CD8-positive, alpha-beta memory T cell (primary cell): Measurements from ENCODE around the gene TCF12. TPM values are rescaled to one million over a fixed set of nuclear protein-coding genes. Genes with fewer than 3 reads are reported as not detected.

Experiments used
- CTCF ChIA-PET: fragments of 350-600 bp; sonication (Branson Sonifier 250); formaldehyde crosslinking; loops from one replicate; lab custom pipeline; 2021; ENCODE audit warnings: antibody characterized with exemption; lab: Charles Lee
- POLR2A ChIA-PET: fragments of 350-600 bp; sonication (Branson Sonifier 250); formaldehyde crosslinking; loops from one replicate; lab custom pipeline; 2021; ENCODE audit warnings: antibody characterized with exemption; lab: Charles Lee
- DNase-seq, 5 donors: peaks; one replicate each; pipeline versions ENCODE4 v3.0.0 to v3.0.0-alpha.2; 2020 to 2022; ENCODE audit warnings: mixed read lengths in 1 of 5
- H3K27ac ChIP-seq: one replicate; pipeline ENCODE4 v1.7.0; 2013; ENCODE audit warnings: low read depth, mild to moderate bottlenecking, low read length, moderate library complexity
- H3K27me3 ChIP-seq: 2 replicates; pipeline ENCODE4 v1.7.0; 2013; ENCODE audit warnings: low read length, mild to moderate bottlenecking; ENCODE audit not compliant: insufficient read depth, poor library complexity, severe bottlenecking
- H3K36me3 ChIP-seq: 2 replicates; pipeline ENCODE4 v1.7.0; 2013; ENCODE audit warnings: mild to moderate bottlenecking, low read length, moderate library complexity; ENCODE audit not compliant: insufficient read depth
- H3K4me1 ChIP-seq: 2 replicates; pipeline ENCODE4 v1.7.0; 2013; ENCODE audit warnings: mild to moderate bottlenecking, low read length, moderate library complexity; ENCODE audit not compliant: insufficient read depth
- H3K4me3 ChIP-seq: 2 replicates; pipeline ENCODE4 v1.7.0; 2013; ENCODE audit warnings: mild to moderate bottlenecking, low read length
- H3K9me3 ChIP-seq: 2 replicates; pipeline ENCODE4 v1.7.0; 2013; ENCODE audit warnings: mild to moderate bottlenecking, low read length
- H3K27ac Mint-ChIP-seq, 8 donors: one replicate each; pipeline ENCODE4 v1.8.0; 2020 to 2021; ENCODE audit warnings: mixed read lengths in 8 of 8, mild to moderate bottlenecking in 6 of 8, inconsistent platforms in 3 of 8, moderate library complexity in 3 of 8
- H3K27me3 Mint-ChIP-seq, 2 donors: one replicate each; pipeline ENCODE4 v1.8.0; 2020 to 2021; ENCODE audit warnings: mixed read lengths in 2 of 2, mild to moderate bottlenecking in 1 of 2, moderate library complexity in 1 of 2
- H3K36me3 Mint-ChIP-seq, 3 donors: one replicate each; pipeline ENCODE4 v1.8.0; 2020 to 2021; ENCODE audit warnings: mixed read lengths in 3 of 3, inconsistent platforms in 1 of 3, mild to moderate bottlenecking in 1 of 3
- H3K4me1 Mint-ChIP-seq, 3 donors: one replicate each; pipeline ENCODE4 v1.8.0; 2020 to 2021; ENCODE audit warnings: mixed read lengths in 3 of 3, inconsistent platforms in 1 of 3, mild to moderate bottlenecking in 1 of 3
- H3K4me3 Mint-ChIP-seq, 7 donors: one replicate each; pipeline ENCODE4 v1.8.0; 2020 to 2021; ENCODE audit warnings: mixed read lengths in 7 of 7, mild to moderate bottlenecking in 6 of 7, moderate library complexity in 4 of 7, inconsistent platforms in 2 of 7
- H3K9me3 Mint-ChIP-seq, 5 donors: one replicate each; pipeline ENCODE4 v1.8.0; 2020 to 2022; ENCODE audit warnings: mixed read lengths in 5 of 5, mild to moderate bottlenecking in 3 of 5, moderate library complexity in 2 of 5, inconsistent platforms in 1 of 5
- polyA plus RNA-seq: library from polyadenylated mRNA; unstranded; fragments of 300-500 nt; fragmentation: Illumina TruSeq; gene quantifications from one replicate; pipeline ENCODE4 v1.2.3, GENCODE V29; 2021
- total RNA-seq, 2 experiments: library from RNA; stranded (reverse); gene quantifications; one replicate each; pipeline ENCODE4 v1.2.3, GENCODE V29; 2021

Gene TCF12
- total and polyA plus RNA-seq, 3 experiments from 2014 or later: 54.3 to 79.2 (median 69.9) TPM

DNA sequence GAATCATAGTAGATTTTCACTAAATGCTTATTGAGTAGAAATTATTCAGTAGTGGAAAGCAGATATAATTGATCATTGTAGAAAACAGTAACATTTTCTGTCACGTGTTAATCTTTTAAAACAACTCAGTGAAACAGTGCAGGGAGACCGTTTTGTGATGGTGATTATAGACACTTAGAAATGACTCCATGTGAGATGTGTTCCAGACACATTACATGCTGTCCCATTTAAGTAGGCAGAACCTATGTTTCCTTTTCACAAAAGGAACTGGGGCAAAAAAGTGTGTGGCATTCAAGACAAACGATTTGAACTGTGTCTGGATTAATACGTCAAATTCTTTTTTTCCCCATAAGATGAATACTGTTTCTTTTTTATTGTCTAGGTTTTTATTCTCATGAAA lies 126.5 kb downstream of the TCF12 start:
- Mint-ChIP-seq H3K27me3 (no peaks in the 10 kb centered on the region), H3K4me3 (no peak overlapping the region), H3K4me1 (peaks cover 46 to 68% (median 58%) of the 10 kb centered on the region in 3 donors), H3K36me3 (peaks cover 5 to 8% (median 5%) of the 10 kb centered on the region in 3 donors), H3K9me3 (no peaks in the 10 kb centered on the region), H3K27ac (no peak overlapping the region)
- Histone ChIP-seq H3K36me3 (no peaks in the 10 kb centered on the region), H3K4me1 (no peaks in the 10 kb centered on the region), H3K27ac (no peak overlapping the region), H3K27me3 (no peaks in the 10 kb centered on the region), H3K9me3 (no peaks in the 10 kb centered on the region), H3K4me3 (no peak overlapping the region)
- DNase-seq: no peak
- ChIA-PET CTCF (interaction anchor here (1.0 kb wide), 1 partner anchor 7 kb away, joined by 3 read pairs; no protein-coding TSS in a partner anchor), POLR2A (no interaction called here)

DNA sequence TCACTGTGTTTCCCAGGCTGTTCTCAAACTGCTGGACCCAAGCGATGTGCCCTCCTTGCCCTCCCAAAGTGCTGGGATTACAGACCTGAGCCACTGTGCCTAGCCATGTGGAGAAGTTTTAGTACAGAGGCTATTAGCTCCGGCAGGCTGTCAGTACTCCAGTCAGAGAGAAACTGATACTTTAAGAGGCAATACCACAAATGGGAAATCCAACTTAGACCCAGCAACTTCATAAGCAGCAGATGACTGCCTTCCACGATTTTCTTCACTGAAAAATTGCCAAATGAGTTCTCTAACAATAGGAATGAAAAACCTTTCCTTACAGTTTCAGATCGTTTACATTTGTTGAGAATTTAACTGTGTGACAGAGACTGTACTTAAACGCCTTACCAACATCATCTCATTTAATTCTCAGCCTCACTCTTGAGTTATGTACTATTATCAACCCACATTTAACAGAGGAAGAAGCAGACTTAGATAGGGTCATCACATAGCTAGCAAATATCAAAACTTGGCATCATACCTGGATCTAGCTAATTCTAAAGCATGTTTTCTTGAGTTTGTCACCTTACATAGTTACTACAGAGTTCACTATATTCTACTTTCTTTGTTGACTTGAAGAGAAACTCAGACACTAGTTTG lies 127.4 kb downstream of the TCF12 start:
- POLR2A ChIA-PET: no interaction called here
- no peak overlapping the region for H3K27ac ChIP-seq
- no peak for DNase-seq
- H3K27ac Mint-ChIP-seq: peak overlapping the region in 2 of 8 donors; percentile 26 to 88
- no peaks in the 10 kb centered on the region for H3K27me3 Mint-ChIP-seq
- no peaks in the 10 kb centered on the region for H3K4me1 ChIP-seq
- CTCF ChIA-PET: no interaction called here
- no peaks in the 10 kb centered on the region for H3K9me3 Mint-ChIP-seq
- peaks cover 50 to 67% (median 62%) of the 10 kb centered on the region in 3 donors for H3K4me1 Mint-ChIP-seq
- H3K27me3 ChIP-seq: no peaks in the 10 kb centered on the region
- no peaks in the 10 kb centered on the region for H3K9me3 ChIP-seq
- peaks cover 5 to 8% (median 5%) of the 10 kb centered on the region in 3 donors for H3K36me3 Mint-ChIP-seq
- no peak overlapping the region for H3K4me3 ChIP-seq
- no peaks in the 10 kb centered on the region for H3K36me3 ChIP-seq
- peak overlapping the region in 1 of 7 donors; percentile 17 for H3K4me3 Mint-ChIP-seq

DNA sequence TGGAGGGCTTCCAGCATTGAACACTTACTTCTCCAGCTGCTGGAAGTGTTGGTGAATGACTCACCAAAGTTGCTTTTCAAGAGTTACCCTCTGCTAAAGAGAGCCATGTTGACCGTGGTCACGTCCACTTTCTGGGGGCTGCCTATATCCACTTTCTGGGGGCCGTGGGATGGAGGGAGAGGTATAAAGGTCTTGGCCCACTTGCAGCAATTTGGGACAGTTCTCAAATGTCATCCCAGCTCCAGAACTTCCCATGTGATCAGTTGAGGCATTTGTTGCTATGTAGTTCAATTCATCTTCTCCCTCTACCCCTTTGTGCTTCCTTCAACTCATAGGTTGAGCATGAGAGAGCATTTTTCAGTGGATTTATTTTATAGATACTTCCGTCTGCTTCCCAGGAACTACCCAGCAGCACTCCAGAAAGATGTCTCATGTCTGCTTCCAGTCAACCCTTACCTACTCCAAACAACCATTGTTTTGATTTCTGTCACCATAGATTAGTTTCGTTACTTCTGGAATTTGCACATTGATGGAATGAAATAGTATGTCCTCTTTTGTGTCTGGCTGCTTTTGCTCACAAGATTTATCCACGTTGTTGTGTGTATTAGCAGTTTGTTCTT lies 130.6 kb downstream of the TCF12 start:
- H3K9me3 Mint-ChIP-seq: no peaks in the 10 kb centered on the region
- no peak overlapping the region for H3K4me3 ChIP-seq
- H3K36me3 ChIP-seq: no peaks in the 10 kb centered on the region
- no peaks in the 10 kb centered on the region for H3K9me3 ChIP-seq
- H3K36me3 Mint-ChIP-seq: peaks cover 5 to 8% (median 5%) of the 10 kb centered on the region in 3 donors
- ChIA-PET POLR2A (no interaction called here), CTCF (no interaction called here)
- no peak overlapping the region for H3K27ac Mint-ChIP-seq
- H3K27ac ChIP-seq: no peak overlapping the region
- peaks cover 59 to 78% (median 75%) of the 10 kb centered on the region in 3 donors for H3K4me1 Mint-ChIP-seq
- no peak for DNase-seq
- no peaks in the 10 kb centered on the region for H3K4me1 ChIP-seq
- H3K27me3 ChIP-seq: no peaks in the 10 kb centered on the region
- H3K4me3 Mint-ChIP-seq: no peak overlapping the region
- H3K27me3 Mint-ChIP-seq: no peaks in the 10 kb centered on the region

DNA sequence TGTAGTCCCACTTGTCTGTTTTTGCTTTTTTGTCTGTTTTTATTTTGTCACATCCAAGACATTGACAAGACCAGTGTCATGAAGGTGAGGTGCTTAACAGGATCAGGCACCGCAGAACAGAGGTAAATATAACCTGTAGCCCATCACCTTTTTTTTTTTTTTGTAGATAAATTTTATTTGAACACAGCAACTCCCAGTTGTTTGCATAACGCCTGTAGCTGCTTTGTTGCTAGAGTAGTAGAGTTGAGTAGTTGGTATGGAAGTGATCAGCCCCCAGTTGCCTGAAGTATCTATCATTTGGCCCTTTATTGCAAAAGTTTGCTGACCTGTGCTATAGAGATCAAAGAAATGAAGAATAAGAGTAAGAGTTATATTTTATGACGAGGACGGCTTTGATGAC lies 135.0 kb downstream of the TCF12 start:
- CTCF ChIA-PET: no interaction called here
- peaks cover 60 to 80% (median 80%) of the 10 kb centered on the region in 3 donors for H3K4me1 Mint-ChIP-seq
- Histone ChIP-seq H3K27ac (no peak overlapping the region), H3K36me3 (no peaks in the 10 kb centered on the region), H3K4me3 (no peak overlapping the region), H3K4me1 (no peaks in the 10 kb centered on the region), H3K27me3 (no peaks in the 10 kb centered on the region), H3K9me3 (no peaks in the 10 kb centered on the region)
- peak overlapping the region in 3 of 8 donors; percentile 2 to 38 (median 29) for H3K27ac Mint-ChIP-seq
- no peaks in the 10 kb centered on the region for H3K9me3 Mint-ChIP-seq
- peaks cover 1 to 5% (median 2%) of the 10 kb centered on the region in 3 donors for H3K36me3 Mint-ChIP-seq
- H3K4me3 Mint-ChIP-seq: no peak overlapping the region
- POLR2A ChIA-PET: interaction anchor here (0.6 kb wide), 1 partner anchor 92 kb away, joined by 3 read pairs; no protein-coding TSS in a partner anchor
- H3K27me3 Mint-ChIP-seq: no peaks in the 10 kb centered on the region
- DNase-seq: no peak

DNA sequence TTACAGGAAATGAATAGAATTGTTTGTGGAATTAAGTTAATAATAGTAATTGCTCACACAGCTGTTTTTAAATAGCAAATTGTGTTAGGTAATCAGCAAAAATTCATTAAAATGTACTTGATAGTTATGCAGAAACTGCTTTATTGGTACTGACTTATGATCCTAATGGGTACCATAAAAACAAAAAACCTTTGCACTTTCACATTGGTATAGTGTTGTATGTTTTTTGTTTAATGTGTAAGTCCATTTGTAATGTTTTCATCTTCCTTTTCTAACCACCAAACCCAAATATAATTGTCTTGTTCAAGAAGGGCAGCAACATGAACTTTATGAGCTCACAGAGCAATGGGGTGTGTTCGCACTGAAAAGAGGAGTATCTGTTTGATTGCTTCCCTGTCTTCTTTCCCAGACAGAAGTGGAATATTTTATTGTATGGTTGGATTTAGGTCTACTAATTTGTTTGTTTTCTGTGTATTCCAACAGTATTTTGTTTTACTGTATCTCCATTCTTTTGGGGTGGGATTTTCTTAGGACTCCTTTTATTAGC lies 135.8 kb downstream of the TCF12 start:
- H3K4me1 Mint-ChIP-seq: peaks cover 61 to 84% (median 80%) of the 10 kb centered on the region in 3 donors
- H3K27me3 Mint-ChIP-seq: no peaks in the 10 kb centered on the region
- POLR2A ChIA-PET: no interaction called here
- no peaks in the 10 kb centered on the region for H3K9me3 Mint-ChIP-seq
- CTCF ChIA-PET: no interaction called here
- H3K4me3 Mint-ChIP-seq: no peak overlapping the region
- Histone ChIP-seq H3K4me1 (no peaks in the 10 kb centered on the region), H3K27me3 (no peaks in the 10 kb centered on the region), H3K9me3 (no peaks in the 10 kb centered on the region), H3K4me3 (no peak overlapping the region), H3K36me3 (no peaks in the 10 kb centered on the region), H3K27ac (no peak overlapping the region)
- peaks cover 0 to 2% (median 2%) of the 10 kb centered on the region in 3 donors for H3K36me3 Mint-ChIP-seq
- H3K27ac Mint-ChIP-seq: no peak overlapping the region
- no peak for DNase-seq

DNA sequence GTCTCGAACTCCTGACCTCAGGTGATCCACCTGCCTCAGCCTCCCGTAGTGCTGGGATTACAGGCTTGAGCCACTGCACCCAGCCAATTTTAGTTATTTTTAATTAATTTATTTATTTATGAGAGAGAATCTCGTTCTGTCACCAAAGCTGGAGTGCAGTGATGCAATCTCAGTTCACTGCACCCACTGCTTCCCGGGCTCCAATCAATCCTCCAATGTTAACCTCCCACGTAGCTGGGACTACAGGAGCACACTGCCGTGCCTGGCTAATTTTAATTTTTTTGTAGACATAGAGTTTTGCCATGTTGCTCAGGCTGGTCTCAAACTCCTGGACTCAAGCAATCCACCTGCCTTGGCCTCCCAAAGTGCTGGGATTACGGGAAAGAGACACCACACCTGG lies 137.9 kb downstream of the TCF12 start:
- no peaks in the 10 kb centered on the region for H3K4me1 ChIP-seq
- H3K27me3 Mint-ChIP-seq: no peaks in the 10 kb centered on the region
- H3K27me3 ChIP-seq: no peaks in the 10 kb centered on the region
- ChIA-PET CTCF (no interaction called here), POLR2A (no interaction called here)
- H3K9me3 Mint-ChIP-seq: no peaks in the 10 kb centered on the region
- H3K4me3 ChIP-seq: no peak overlapping the region
- H3K36me3 Mint-ChIP-seq: peaks cover 0 to 2% (median 0%) of the 10 kb centered on the region in 3 donors
- no peaks in the 10 kb centered on the region for H3K36me3 ChIP-seq
- no peak for DNase-seq
- H3K4me1 Mint-ChIP-seq: peaks cover 56 to 80% (median 80%) of the 10 kb centered on the region in 3 donors
- no peak overlapping the region for H3K27ac Mint-ChIP-seq
- H3K9me3 ChIP-seq: no peaks in the 10 kb centered on the region
- no peak overlapping the region for H3K4me3 Mint-ChIP-seq
- no peak overlapping the region for H3K27ac ChIP-seq

DNA sequence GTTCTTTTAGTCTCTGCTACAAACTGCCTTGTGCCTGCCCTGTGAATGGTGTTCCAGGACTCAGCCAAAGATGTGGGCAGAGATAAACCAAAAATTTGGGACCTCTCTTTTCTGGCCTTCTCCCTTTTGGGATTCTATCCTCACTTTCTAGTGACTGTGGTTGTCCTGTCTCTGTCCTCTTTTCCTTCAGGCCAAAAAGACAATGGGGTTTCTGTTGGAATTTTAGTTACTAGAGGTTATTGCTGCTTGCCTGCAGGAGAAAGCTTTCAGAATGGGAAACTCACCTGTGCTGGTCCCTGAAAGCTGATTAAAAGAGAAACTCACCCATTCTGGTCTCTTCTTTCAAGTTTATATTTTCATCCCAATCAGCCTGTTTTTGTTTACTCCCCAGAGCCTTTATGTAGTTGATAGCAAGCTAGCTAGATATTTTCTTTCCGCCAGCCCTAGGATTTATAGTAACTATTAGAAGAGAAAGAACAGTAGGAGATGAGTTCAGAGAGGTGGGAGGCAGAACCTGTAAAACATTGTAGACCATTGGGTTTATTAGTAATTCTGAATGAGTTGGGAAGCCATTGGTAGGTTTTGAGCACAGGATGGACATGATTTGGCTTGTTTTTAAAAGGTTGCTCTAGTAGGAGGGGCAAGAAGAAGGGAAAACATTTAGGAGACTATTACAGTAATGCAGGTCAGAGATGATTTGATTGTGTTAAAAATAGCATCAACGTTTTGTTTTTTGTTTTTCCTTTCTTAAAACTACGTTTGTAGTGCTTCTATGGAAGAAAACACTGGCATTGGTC lies 138.9 kb downstream of the TCF12 start:
- Histone ChIP-seq H3K36me3 (no peaks in the 10 kb centered on the region), H3K27me3 (no peaks in the 10 kb centered on the region), H3K4me1 (no peaks in the 10 kb centered on the region), H3K4me3 (no peak overlapping the region), H3K9me3 (no peaks in the 10 kb centered on the region), H3K27ac (no peak overlapping the region)
- CTCF ChIA-PET: interaction anchor here (0.6 kb wide), 1 partner anchor 196 kb away, joined by 3 read pairs; no protein-coding TSS in a partner anchor
- Mint-ChIP-seq H3K27ac (peak overlapping the region in 3 of 8 donors; percentile 11 to 78 (median 26)), H3K9me3 (no peaks in the 10 kb centered on the region), H3K27me3 (no peaks in the 10 kb centered on the region), H3K36me3 (peaks cover 0 to 2% (median 0%) of the 10 kb centered on the region in 3 donors), H3K4me1 (peaks cover 49 to 75% (median 74%) of the 10 kb centered on the region in 3 donors), H3K4me3 (peak overlapping the region in 2 of 7 donors; percentile 5 to 25)
- POLR2A ChIA-PET: no interaction called here
- DNase-seq: no peak
